Endometrial microvascular endothelial cells (primary cell): Measurements from ENCODE around the gene FBXO24. TPM values are rescaled to one million over a fixed set of nuclear protein-coding genes. Genes with fewer than 3 reads are reported as not detected.
"Not testable (repeated sequence)": the region's sequence is repeated elsewhere in the genome, so short reads cannot be mapped to it uniquely, and the experiment has no call there.

Source experiments
- in situ Hi-C: cut with HindIII; loops from 2 replicates; pipeline ENCODE4 v1.10.0; 2017; ENCODE audit warnings: low sequenced_read_pairs, low pct_unique_long_range_greater_than_20kb; ENCODE audit errors: inconsistent ontology term
- total RNA-seq: library from RNA; depleted of rRNA; stranded (reverse); fragments of >200 nt; gene quantifications from one replicate; pipeline ENCODE4 v1.2.3, GENCODE V29; 2015; ENCODE audit errors: inconsistent ontology term

FBXO24 gene
- total RNA-seq, 1 donor from 2014 or later: 1.8 TPM

DNA sequence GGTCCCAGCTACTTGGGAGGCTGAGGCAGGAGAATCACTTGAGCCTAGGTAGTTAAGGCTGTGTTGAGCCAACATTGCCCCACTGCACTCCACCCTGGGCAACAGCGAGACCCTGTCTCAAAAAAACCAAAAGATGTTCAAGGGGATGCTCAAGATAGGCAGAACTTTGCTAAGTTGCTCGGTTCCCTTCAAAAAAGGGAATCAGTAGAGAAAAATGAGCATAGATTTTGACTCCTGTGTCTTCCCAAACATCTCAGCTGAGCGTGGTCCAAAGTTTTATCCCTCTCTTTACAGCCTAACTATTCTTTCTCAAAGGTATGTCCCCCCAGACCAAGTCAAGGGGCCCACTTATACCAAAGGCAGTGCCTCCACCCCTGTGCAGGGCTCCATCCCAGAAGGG lies 33.1 kb upstream of the FBXO24 start:
- in situ Hi-C loops: no loop called here

DNA sequence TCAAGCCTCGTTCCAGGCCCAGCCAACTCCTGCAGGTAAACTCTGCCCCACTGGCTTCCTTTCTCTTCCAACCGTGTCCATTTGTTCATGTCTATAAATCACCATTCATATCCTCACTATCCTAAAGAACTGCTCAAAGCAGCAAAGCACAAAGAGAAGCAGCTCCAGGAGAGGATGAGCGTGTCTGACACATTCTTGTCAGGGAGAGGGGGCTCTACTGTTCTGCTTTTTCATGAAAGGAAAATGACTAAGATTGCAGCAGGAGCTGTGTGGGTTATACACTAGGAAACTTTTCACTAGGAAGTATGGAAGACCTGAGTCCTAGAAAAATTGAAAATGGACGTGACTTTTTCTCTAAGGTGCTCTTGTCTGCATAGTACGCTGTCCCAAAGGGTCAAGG lies 30.4 kb upstream of the FBXO24 start:
- in situ Hi-C loops: no loop called here

- in situ Hi-C loops: no loop called here
Observed at GRCh38 chr7:100556541-100556940, 29.6 kb upstream of the FBXO24 start.

DNA sequence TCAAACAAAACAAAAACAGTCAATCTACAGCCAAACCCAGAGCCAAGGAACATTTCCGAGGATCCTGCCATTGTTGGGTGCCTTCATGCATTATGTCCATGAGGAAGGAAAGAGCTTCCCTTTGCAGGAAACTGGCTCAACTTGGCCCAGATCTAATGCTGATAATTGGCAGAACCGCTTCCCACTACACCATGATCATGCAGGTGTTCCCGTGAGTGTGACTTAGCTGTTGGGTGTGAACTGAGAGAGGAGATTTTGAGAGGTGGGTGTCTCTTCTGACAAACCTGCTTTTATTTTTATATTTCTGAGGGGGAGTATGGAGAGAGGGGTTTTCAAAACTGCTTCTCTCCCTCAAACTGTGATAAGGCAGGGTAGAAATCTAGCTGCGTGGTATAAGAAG lies 27.0 kb upstream of the FBXO24 start:
- in situ Hi-C loops: no loop called here

GRCh38 chr7:100561491-100562194 lies 24.5 kb upstream of the FBXO24 start:
- in situ Hi-C loops: no loop called here

DNA sequence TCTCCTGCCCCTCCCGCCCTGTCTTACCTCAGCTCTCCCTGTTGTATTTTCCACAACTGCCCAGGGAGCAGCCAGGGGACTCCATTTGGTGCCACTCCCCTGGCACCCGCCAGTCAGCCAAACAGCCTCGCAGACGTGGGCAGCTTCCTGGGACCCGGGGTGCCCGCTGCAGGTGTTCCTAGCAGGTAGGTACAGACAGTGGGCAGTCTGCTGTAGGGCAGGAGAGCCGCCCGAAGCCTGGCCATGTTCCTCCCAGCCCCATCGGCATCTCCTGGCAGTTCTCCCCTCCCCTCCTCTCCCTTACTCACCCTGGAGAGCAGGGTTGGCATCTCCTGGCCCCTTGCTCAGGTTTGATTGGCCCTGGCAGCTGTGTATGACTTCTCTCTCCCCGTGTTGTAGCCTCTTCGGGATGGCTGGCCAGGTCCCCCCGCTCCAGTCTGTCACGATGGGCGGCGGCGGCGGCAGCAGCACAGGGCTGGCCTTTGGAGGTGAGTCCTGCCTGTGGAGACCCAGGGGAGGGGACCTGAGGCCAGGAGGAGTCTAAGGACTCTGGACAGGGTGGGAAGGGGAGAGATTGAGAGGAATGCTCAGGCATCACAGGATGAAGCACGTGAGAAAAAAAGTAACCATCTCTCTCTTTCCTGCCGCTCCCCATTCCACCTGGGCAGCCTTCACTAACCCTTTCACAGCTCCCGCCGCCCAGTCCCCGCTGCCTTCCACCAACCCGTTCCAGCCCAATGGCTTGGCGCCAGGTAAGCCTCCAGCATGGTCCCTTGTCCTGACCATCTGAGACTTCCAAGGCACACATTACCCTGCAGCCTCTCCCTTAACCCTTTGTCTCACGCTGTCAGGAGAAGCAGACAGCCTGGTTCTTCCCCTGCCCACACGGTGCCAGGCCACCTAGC lies 23.7 kb upstream of the FBXO24 start:
- in situ Hi-C loops: no loop called here

- in situ Hi-C loops: no loop called here
Observed at GRCh38 chr7:100563100-100563564, 23.0 kb upstream of the FBXO24 start.

DNA sequence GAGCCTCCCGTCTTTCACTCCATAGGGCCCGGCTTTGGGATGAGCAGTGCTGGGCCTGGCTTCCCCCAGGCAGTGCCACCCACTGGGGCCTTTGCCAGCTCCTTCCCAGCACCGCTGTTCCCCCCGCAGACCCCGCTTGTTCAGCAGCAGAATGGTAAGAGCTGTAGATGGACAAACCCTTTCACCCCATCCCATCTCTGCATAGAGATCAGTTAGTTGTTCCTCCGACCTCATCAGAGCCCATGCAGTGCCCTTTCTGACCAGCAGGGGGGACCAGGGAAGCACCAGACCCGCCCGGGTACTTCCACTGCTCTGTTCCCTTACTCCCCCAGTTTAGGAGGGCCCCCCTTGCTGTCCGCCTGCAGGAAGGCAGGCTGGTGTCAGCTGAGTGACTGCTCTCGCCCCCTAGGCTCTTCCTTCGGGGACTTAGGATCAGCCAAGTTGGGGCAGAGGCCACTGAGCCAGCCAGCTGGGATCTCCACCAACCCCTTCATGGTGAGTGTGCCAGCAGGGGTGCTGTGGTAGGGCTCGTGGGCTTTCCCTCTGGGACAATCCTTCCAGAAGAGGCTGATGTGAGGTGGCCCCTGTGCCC lies 22.2 kb upstream of the FBXO24 start:
- in situ Hi-C loops: no loop called here

- in situ Hi-C loops: not testable (repeated sequence)
Observed at GRCh38 chr7:100564405-100564804, 21.7 kb upstream of the FBXO24 start.

DNA sequence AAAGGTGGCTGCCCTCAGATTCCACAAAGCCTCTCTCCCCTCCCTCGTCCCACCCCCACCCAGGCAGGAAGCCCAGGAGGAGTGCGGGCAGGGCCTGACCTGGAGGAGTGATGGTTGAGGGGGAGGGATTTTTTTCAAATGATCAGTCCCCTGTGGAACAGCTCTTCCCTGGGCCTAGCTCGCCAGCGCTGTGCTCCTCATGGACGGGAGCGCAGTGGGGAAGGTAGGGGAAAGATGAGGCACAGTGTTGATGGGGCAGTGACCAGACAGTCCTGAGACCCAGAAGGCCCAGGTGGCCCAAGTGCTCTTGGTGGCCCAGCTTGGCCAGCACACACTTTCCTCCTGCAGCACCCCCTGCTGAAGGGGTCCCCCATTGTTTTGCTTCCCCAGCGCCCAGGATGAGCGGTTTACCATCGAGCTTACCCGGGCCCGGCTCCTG lies 21.0 kb upstream of the FBXO24 start:
- in situ Hi-C loops: no loop called here

DNA sequence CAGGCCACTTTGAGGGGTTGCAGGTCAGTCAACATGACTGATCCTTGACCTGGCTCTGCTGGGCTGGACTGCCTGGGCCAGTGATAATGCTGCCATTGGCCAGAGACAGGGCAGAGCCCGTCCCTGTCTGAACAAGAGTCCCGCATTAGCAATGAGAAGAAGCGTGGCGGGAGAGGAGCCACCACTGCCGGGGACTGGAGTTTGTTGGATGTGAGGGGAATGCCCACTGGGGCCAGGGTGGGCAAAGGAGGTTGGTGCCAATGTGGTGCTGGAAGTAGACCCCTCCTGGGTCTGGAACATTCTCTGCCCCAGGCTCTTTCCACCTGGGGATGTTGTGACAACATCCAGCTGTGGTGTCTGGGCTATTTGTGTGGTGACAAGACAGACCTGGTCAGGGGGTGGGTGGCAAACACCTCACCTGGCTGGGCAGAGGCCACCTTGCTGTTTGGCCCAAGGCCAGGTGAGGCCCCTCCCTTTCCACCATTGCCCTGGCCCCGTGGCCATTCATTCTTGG lies 20.1 kb upstream of the FBXO24 start:
- in situ Hi-C loops: no loop called here

- in situ Hi-C loops: no loop called here
Observed at GRCh38 chr7:100567031-100567730, 18.9 kb upstream of the FBXO24 start.

GRCh38 chr7:100567751-100568175 lies 18.4 kb upstream of the FBXO24 start:
- in situ Hi-C loops: no loop called here

DNA sequence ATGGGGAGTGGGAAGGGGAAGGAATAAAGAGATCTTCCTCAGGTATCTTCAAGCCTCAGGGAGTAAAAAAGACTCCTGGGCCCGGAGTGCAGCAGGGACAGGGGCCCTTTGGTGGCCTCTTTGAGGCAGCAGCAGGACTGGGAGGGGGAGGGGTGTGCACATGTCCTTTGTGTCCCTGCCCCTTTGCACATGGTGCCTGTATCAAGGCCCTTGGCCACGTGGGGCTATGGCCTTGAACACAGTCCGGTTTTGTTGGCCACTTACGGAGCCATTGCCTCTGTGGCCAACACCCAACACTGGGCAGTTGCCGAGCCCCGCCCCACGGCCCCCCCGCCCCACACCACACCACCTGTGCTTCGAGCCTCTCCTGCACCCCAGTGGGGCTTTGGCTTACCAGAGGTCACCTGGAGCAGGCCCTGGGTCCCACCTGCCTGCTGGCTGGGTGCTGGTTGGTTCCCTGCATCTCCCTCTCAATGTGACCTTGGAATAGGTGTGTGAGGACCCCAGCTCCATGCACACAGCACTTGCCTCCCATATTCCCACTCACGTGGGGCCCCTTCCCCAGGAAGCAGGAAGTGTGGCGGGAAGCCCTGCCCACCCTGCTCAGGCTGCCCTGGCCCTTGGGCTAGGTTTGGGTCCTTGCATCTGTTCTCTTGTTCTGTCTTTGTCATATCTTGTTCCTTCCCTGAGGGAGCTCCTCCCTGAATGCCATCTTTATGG lies 17.8 kb upstream of the FBXO24 start:
- in situ Hi-C loops: no loop called here

- in situ Hi-C loops: no loop called here
Observed at GRCh38 chr7:100568896-100569844, 17.0 kb upstream of the FBXO24 start.

DNA sequence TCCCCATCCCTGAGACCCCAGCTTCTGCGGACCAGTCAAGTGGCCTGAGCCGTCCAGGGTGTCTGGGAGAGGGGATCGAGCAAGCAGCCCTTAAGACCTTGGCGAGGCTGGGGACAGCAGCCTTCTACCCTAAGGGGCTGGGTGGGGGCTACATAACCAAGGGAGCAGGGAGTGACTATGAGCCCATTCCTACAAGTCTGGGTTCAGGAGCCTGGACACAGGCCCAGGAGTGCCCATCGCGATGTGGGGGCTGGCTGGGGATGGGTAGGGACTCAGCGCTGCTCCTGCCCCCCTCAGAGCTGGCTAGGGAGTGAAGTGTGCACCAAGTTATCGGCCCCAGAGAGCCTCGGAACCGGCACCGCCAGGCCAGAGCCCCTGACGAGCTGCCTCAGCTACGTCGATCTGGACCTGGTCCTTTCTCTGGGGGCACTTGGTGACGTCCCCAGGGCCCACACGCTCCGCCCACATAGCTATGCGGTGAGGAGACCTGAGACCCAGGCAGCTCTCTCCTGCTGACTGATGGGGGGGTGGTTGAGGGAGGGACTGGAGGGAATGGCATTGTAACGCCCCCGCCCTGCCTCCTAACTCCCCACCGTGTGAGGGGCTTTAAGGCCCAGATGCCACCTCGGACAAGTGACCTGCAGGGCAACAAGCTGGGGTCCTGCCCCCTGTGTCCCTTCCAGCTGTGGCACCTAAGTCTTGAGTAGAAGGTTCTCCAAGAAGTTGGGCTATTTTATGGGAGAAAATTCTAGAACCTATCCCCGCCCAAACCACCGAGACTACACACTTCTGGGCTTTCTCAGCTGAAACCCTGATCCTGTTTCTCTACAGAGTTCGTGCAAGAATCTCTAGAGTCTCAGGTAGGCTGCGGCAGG lies 14.9 kb upstream of the FBXO24 start:
- in situ Hi-C loops: no loop called here

DNA sequence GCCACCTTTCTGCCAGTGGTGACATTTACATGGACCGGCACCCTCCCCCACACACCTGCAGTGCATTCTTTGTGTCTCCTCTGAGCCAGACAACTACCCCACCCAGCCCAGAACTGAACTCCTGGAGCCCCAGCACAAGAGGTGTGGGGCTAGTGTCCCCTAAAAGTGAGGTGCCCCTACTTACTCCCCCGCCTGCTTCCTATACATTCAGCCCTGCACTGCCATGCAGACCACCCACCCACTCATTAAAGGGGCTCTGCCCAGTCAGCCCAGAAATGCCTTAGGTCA lies 14.4 kb upstream of the FBXO24 start:
- in situ Hi-C loops: no loop called here
